Measurements from ENCODE around the gene FHIT. TPM values are rescaled to one million over a fixed set of nuclear protein-coding genes. Genes with fewer than 3 reads are reported as not detected.

The FHIT gene
- total and polyA plus RNA-seq, 4 donors: 2.1 to 14.7 (median 6.6) TPM

GRCh38 chr3:61061092-61061723 is 190.0 kb downstream of the FHIT start:
- no peak for TF ChIP-seq YY1 (IDR thresholded peaks at IDR 0.05)
- no peak for TF ChIP-seq RXRA (IDR thresholded peaks at IDR 0.05)
- no peak for TF ChIP-seq ZBTB33 (IDR thresholded peaks at IDR 0.05)
- no peak for TF ChIP-seq HNF4G (IDR thresholded peaks at IDR 0.05)
- no peak for TF ChIP-seq CTCF (IDR thresholded peaks at IDR 0.05; ENCODE audit: low read depth, low read length, missing input control)
- TF ChIP-seq EGR1 (IDR thresholded peaks at IDR 0.05; ENCODE audit: low read depth in 2 of 2): no peak
- TF ChIP-seq TAF1 (conservative IDR thresholded peaks at IDR 0.05): no peak
- TF ChIP-seq HNF4A (conservative IDR thresholded peaks at IDR 0.05): no peak
- TF ChIP-seq REST (IDR thresholded peaks at IDR 0.05): no peak
- TF ChIP-seq NR2F2 (IDR thresholded peaks at IDR 0.05): no peak
- no peak for TF ChIP-seq FOXA1 (IDR thresholded peaks at IDR 0.05)
- no peak for TF ChIP-seq GABPA (IDR thresholded peaks at IDR 0.05 in 1 of 2, conservative IDR thresholded peaks at IDR 0.05 in 1 of 2)
- no peak for TF ChIP-seq JUND (IDR thresholded peaks at IDR 0.05)
- no peak for TF ChIP-seq ATF3 (IDR thresholded peaks at IDR 0.05)
- Histone ChIP-seq H3K27me3 (ENCODE audit: control insufficient read depth in 4 of 4, insufficient read depth in 4 of 4, low read length in 3 of 4) (no peaks in the 10 kb centered on the region), H3K9ac (ENCODE audit: low read depth in 1 of 2, low read length in 2 of 2) (no peak overlapping the region), H3K27ac (ENCODE audit: low read depth in 1 of 2, low read length in 2 of 2) (no peak overlapping the region), H3K4me1 (ENCODE audit: control insufficient read depth in 4 of 4, insufficient read depth in 4 of 4, low read length in 3 of 4) (no peaks in the 10 kb centered on the region), H3K4me3 (ENCODE audit: low read depth in 1 of 3, low read length in 3 of 3) (no peak overlapping the region), H3K36me3 (ENCODE audit: control insufficient read depth in 4 of 4, insufficient read depth in 3 of 4, low read depth in 1 of 4, low read length in 3 of 4) (no peaks in the 10 kb centered on the region), H3K9me3 (ENCODE audit: control insufficient read depth in 4 of 4, low read length in 3 of 4) (no peaks in the 10 kb centered on the region)
- DNase-seq (ENCODE audit: low spot score): no peak
- WGBS: 91% methylated on average over 2 of the region's 2 CpGs

- Histone ChIP-seq H3K9me3 (ENCODE audit: control insufficient read depth in 4 of 4, low read length in 3 of 4) (no peaks in the 10 kb centered on the region), H3K4me3 (ENCODE audit: low read depth in 1 of 3, low read length in 3 of 3) (no peak overlapping the region), H3K27ac (ENCODE audit: low read depth in 1 of 2, low read length in 2 of 2) (no peak overlapping the region), H3K27me3 (ENCODE audit: control insufficient read depth in 4 of 4, insufficient read depth in 4 of 4, low read length in 3 of 4) (no peaks in the 10 kb centered on the region), H3K9ac (ENCODE audit: low read depth in 1 of 2, low read length in 2 of 2) (no peak overlapping the region), H3K4me1 (ENCODE audit: control insufficient read depth in 4 of 4, insufficient read depth in 4 of 4, low read length in 3 of 4) (no peaks in the 10 kb centered on the region), H3K36me3 (ENCODE audit: control insufficient read depth in 4 of 4, insufficient read depth in 3 of 4, low read depth in 1 of 4, low read length in 3 of 4) (no peaks in the 10 kb centered on the region)
- WGBS: 91% methylated on average over 2 of the region's 2 CpGs
- no peak for DNase-seq (ENCODE audit: low spot score)
- TF ChIP-seq EGR1 (IDR thresholded peaks at IDR 0.05; ENCODE audit: low read depth in 2 of 2): no peak
- no peak for TF ChIP-seq NR2F2 (IDR thresholded peaks at IDR 0.05)
- TF ChIP-seq FOXA1 (IDR thresholded peaks at IDR 0.05): no peak
- TF ChIP-seq HNF4A (conservative IDR thresholded peaks at IDR 0.05): no peak
- TF ChIP-seq SP1 (IDR thresholded peaks at IDR 0.05): no peak
- no peak for TF ChIP-seq RAD21 (IDR thresholded peaks at IDR 0.05)
- TF ChIP-seq MAX (IDR thresholded peaks at IDR 0.05): no peak
- TF ChIP-seq GABPA (IDR thresholded peaks at IDR 0.05 in 1 of 2, conservative IDR thresholded peaks at IDR 0.05 in 1 of 2): no peak
- no peak for TF ChIP-seq RXRA (IDR thresholded peaks at IDR 0.05)
- no peak for TF ChIP-seq TAF1 (conservative IDR thresholded peaks at IDR 0.05)
- no peak for TF ChIP-seq FOXA2 (IDR thresholded peaks at IDR 0.05)
- TF ChIP-seq ATF3 (IDR thresholded peaks at IDR 0.05): no peak
- TF ChIP-seq REST (IDR thresholded peaks at IDR 0.05): no peak
- TF ChIP-seq YY1 (IDR thresholded peaks at IDR 0.05): no peak
Observed at GRCh38 chr3:61060411-61060861, 190.8 kb downstream of the FHIT start.

All from liver (tissue), 9 donors.